H9 (cell line): ENCODE results near the gene TMEM108. TPM values are rescaled to one million over a fixed set of nuclear protein-coding genes. Genes with fewer than 3 reads are reported as not detected.

Experiments used
- DNase-seq: peaks from one replicate; pipeline ENCODE4 v3.0.0-alpha.2; 2017
- H2AFZ ChIP-seq: one replicate; pipeline ENCODE4 v1.6.1; 2013; ENCODE audit warnings: mild to moderate bottlenecking, low read length, control low read depth, moderate library complexity
- H2AK5ac ChIP-seq: 2 replicates; pipeline ENCODE4 v1.6.1; 2013; ENCODE audit warnings: low read length, control low read depth, mixed read lengths; ENCODE audit not compliant: insufficient read length
- H2BK120ac ChIP-seq: one replicate; pipeline ENCODE4 v1.6.1; 2013; ENCODE audit warnings: low read depth, mild to moderate bottlenecking, low read length, control low read depth, inconsistent platforms; ENCODE audit not compliant: poor library complexity, severe bottlenecking
- H2BK12ac ChIP-seq: 2 replicates; pipeline ENCODE4 v1.6.1; 2013; ENCODE audit warnings: low read length, control low read depth, mixed read lengths, low read depth; ENCODE audit not compliant: insufficient read length
- H2BK15ac ChIP-seq: 2 replicates; pipeline ENCODE4 v1.6.1; 2013; ENCODE audit warnings: low read depth, low read length, control low read depth
- H2BK20ac ChIP-seq: one replicate; pipeline ENCODE4 v1.6.1; 2013; ENCODE audit warnings: low read depth, mild to moderate bottlenecking, low read length, control low read depth, inconsistent platforms; ENCODE audit not compliant: poor library complexity, severe bottlenecking
- H2BK5ac ChIP-seq: 2 replicates; pipeline ENCODE4 v1.6.1; 2013; ENCODE audit warnings: low read length, control low read depth, mixed read lengths; ENCODE audit not compliant: insufficient read length
- H3K14ac ChIP-seq: 2 replicates; pipeline ENCODE4 v1.6.1; 2013; ENCODE audit warnings: low read length, control low read depth; ENCODE audit not compliant: insufficient read depth
- H3K18ac ChIP-seq: 2 replicates; pipeline ENCODE4 v1.6.1; 2013; ENCODE audit warnings: low read depth, mild to moderate bottlenecking, mixed read lengths, low read length, control low read depth; ENCODE audit not compliant: insufficient read length
- H3K23ac ChIP-seq: 2 replicates; pipeline ENCODE4 v1.6.1; 2013; ENCODE audit warnings: low read length, control low read depth, mixed read lengths, low read depth; ENCODE audit not compliant: insufficient read length
- H3K23me2 ChIP-seq: 2 replicates; pipeline ENCODE4 v1.6.1; 2013; ENCODE audit warnings: low read depth, mild to moderate bottlenecking, mixed read lengths, low read length, control low read depth; ENCODE audit not compliant: insufficient read length, poor library complexity, severe bottlenecking
- H3K27ac ChIP-seq: 2 replicates; pipeline ENCODE4 v1.5.1; 2013; ENCODE audit warnings: low read length, control low read depth, mixed read lengths, low read depth; ENCODE audit not compliant: insufficient read length
- H3K27me3 ChIP-seq: 2 replicates; pipeline ENCODE4 v1.6.1; 2013; ENCODE audit warnings: low read length, control low read depth, inconsistent platforms; ENCODE audit not compliant: insufficient read depth
- H3K4ac ChIP-seq: 2 replicates; pipeline ENCODE4 v1.6.1; 2013; ENCODE audit warnings: low read depth, mild to moderate bottlenecking, control low read depth, inconsistent platforms, low read length, moderate library complexity
- H3K4me1 ChIP-seq: 2 replicates; pipeline ENCODE4 v1.6.1; 2013; ENCODE audit warnings: low read length, control low read depth, inconsistent platforms; ENCODE audit not compliant: insufficient read depth
- H3K4me2 ChIP-seq: 2 replicates; pipeline ENCODE4 v1.6.1; 2013; ENCODE audit warnings: low read length, control low read depth, mixed read lengths; ENCODE audit not compliant: insufficient read length, insufficient read depth
- H3K56ac ChIP-seq: 2 replicates; pipeline ENCODE4 v1.6.1; 2013; ENCODE audit warnings: low read depth, mild to moderate bottlenecking, mixed read lengths, low read length, control low read depth; ENCODE audit not compliant: insufficient read length
- H3K79me1 ChIP-seq: 2 replicates; pipeline ENCODE4 v1.6.1; 2013; ENCODE audit warnings: low read depth, mild to moderate bottlenecking, moderate library complexity, low read length, control low read depth, inconsistent platforms; ENCODE audit not compliant: insufficient read depth, poor library complexity, severe bottlenecking
- H3K79me2 ChIP-seq: 2 replicates; pipeline ENCODE4 v1.6.1; 2013; ENCODE audit warnings: low read length, control low read depth, inconsistent platforms; ENCODE audit not compliant: insufficient read depth
- H3K9ac ChIP-seq: 2 replicates; pipeline ENCODE4 v1.6.1; 2013; ENCODE audit warnings: low read length, control low read depth, mixed read lengths; ENCODE audit not compliant: insufficient read length; ENCODE audit errors: extremely low read depth
- H3K9me3 ChIP-seq: one replicate; pipeline ENCODE4 v1.6.1; 2013; ENCODE audit warnings: low read depth, low read length, inconsistent platforms; ENCODE audit not compliant: control insufficient read depth
- H3T11ph ChIP-seq: one replicate; pipeline ENCODE4 v1.6.1; 2013; ENCODE audit warnings: mild to moderate bottlenecking, low read length, control low read depth, inconsistent platforms
- H4K20me1 ChIP-seq: one replicate; pipeline ENCODE4 v1.6.1; 2013; ENCODE audit not compliant: control insufficient read depth, insufficient read length, insufficient read depth
- H4K5ac ChIP-seq: 2 replicates; pipeline ENCODE4 v1.6.1; 2013; ENCODE audit warnings: low read depth, mild to moderate bottlenecking, mixed read lengths, low read length, control low read depth; ENCODE audit not compliant: insufficient read length
- H4K8ac ChIP-seq: replicated peaks from 2 replicates; pipeline ENCODE4 v1.6.1; 2013; ENCODE audit warnings: low read length, control low read depth, mixed read lengths, low read depth; ENCODE audit not compliant: insufficient read length
- H4K91ac ChIP-seq: 2 replicates; pipeline ENCODE4 v1.6.1; 2013; ENCODE audit warnings: low read depth, mild to moderate bottlenecking, moderate library complexity, mixed read lengths, low read length, control low read depth; ENCODE audit not compliant: insufficient read length
- H3K27ac Mint-ChIP-seq, 3 experiments: 2 replicates in 2 of 3; 3 replicates in 1 of 3; pipeline ENCODE4 v1.8.0; 2020 to 2021; ENCODE audit warnings: mixed read lengths in 3 of 3, mild to moderate bottlenecking in 1 of 3, moderate library complexity in 1 of 3
- H3K27me3 Mint-ChIP-seq: 2 replicates; pipeline ENCODE4 v1.8.0; 2021; ENCODE audit warnings: low read depth, mild to moderate bottlenecking, moderate library complexity, mixed read lengths
- H3K36me3 Mint-ChIP-seq, 3 experiments: 2 replicates in 2 of 3; 3 replicates in 1 of 3; pipeline ENCODE4 v1.8.0; 2020 to 2021; ENCODE audit warnings: low read depth in 3 of 3, mixed read lengths in 3 of 3; ENCODE audit not compliant: insufficient read depth in 1 of 3
- H3K4me1 Mint-ChIP-seq, 2 experiments: 2 replicates each; pipeline ENCODE4 v1.8.0; 2020; ENCODE audit warnings: mixed read lengths in 2 of 2
- H3K4me3 Mint-ChIP-seq, 2 experiments: 2 replicates in 1 of 2; 3 replicates in 1 of 2; pipeline ENCODE4 v1.8.0; 2020 to 2021; ENCODE audit warnings: mild to moderate bottlenecking in 2 of 2, mixed read lengths in 2 of 2, moderate library complexity in 1 of 2
- H3K9me3 Mint-ChIP-seq, 2 experiments: 2 replicates in 1 of 2; 3 replicates in 1 of 2; pipeline ENCODE4 v1.8.0; 2020; ENCODE audit warnings: mild to moderate bottlenecking in 2 of 2, mixed read lengths in 2 of 2, moderate library complexity in 1 of 2
- CTCF ChIP-seq: fragments of 200-600 bp; sonication (generic); conservative IDR thresholded peaks from 3 replicates; pipeline ENCODE4 v1.8.0; 2021; ENCODE audit warnings: antibody characterized with exemption, mild to moderate bottlenecking
- WGBS: extraction: QIAGEN DNeasy Blood & Tissue Kit; methylation state at CpG from one replicate; pipeline ENCODE4 v1.1.7; 2013; ENCODE audit warnings: missing lambda C conversion rate, low lambda C conversion rate, mixed read lengths; ENCODE audit not compliant: insufficient read length; ENCODE audit errors: extremely low coverage; 5-methylcytosine and 5-hydroxymethylcytosine counted together
- total RNA-seq: library from RNA; stranded (reverse); gene quantifications from 2 replicates; pipeline ENCODE4 v1.2.1, GENCODE V29; 2021

TMEM108 gene
- total RNA-seq, 1 experiment from 2014 or later: 5.0 TPM

GRCh38 chr3:133230195-133230594 lies 192.0 kb downstream of the TMEM108 start:
- Histone ChIP-seq H3K4me2 (no peak overlapping the region), H4K5ac (no peak overlapping the region), H3T11ph (no peak overlapping the region), H3K27ac (no peak overlapping the region), H4K91ac (no peak overlapping the region), H3K18ac (no peak overlapping the region), H3K4ac (no peak overlapping the region), H3K9me3 (no peaks in the 10 kb centered on the region), H3K27me3 (no peaks in the 10 kb centered on the region), H2BK120ac (no peak overlapping the region), H3K23ac (no peak overlapping the region), H3K79me1 (no peaks in the 10 kb centered on the region), H2BK5ac (no peak overlapping the region), H4K20me1 (no peaks in the 10 kb centered on the region), H2BK20ac (no peak overlapping the region), H3K56ac (no peak overlapping the region), H2AK5ac (no peak overlapping the region), H2BK12ac (no peak overlapping the region), H2AFZ (no peak overlapping the region), H3K79me2 (no peaks in the 10 kb centered on the region), H3K9ac (no peak overlapping the region), H3K14ac (no peak overlapping the region), H3K23me2 (no peaks in the 10 kb centered on the region), H3K4me1 (no peaks in the 10 kb centered on the region), H2BK15ac (no peak overlapping the region), H4K8ac (no peak overlapping the region)
- no peak for TF ChIP-seq CTCF
- no CpG with 5 or more reads among the region's 4 CpGs for WGBS
- H3K27ac Mint-ChIP-seq: no peak overlapping the region
- no peak overlapping the region for H3K4me3 Mint-ChIP-seq
- no peak for DNase-seq
- no peaks in the 10 kb centered on the region for H3K27me3 Mint-ChIP-seq
- peaks cover 5 to 10% of the 10 kb centered on the region in 2 experiments for H3K9me3 Mint-ChIP-seq
- peaks cover 3 to 11% of the 10 kb centered on the region in 2 experiments; a peak in 2 of 4 replicates for H3K4me1 Mint-ChIP-seq
- peaks cover 4 to 14% (median 9%) of the 10 kb centered on the region in 3 experiments for H3K36me3 Mint-ChIP-seq
